GM18951 (cell line): ENCODE measurements around the gene TRIM50.

Source experiments
- POLR2A ChIP-seq: IDR thresholded peaks from 4 replicates; pipeline ENCODE4 v1.6.1; 2011; ENCODE audit warnings: mild to moderate bottlenecking; ENCODE audit not compliant: insufficient read length, insufficient read depth; ENCODE audit errors: extremely low read depth
- in situ Hi-C: fragments of 300-500 bp; cut with MboI; formaldehyde crosslinking; loops from one replicate; pipeline ENCODE4 v1.12.0; 2022; ENCODE audit warnings: low sequenced_read_pairs, mixed read lengths, inconsistent platforms; ENCODE audit not compliant: unreplicated experiment

TRIM50 gene

GRCh38 chr7:73358590-73359275 is 30.9 kb upstream of the TRIM50 start:
- in situ Hi-C loops = no loop called here
- TF ChIP-seq POLR2A = no peak

- in situ Hi-C loops = no loop called here
Measured at GRCh38 chr7:73356159-73356558, 28.3 kb upstream of the TRIM50 start.

GRCh38 chr7:73354821-73355220 is 26.9 kb upstream of the TRIM50 start:
- in situ Hi-C loops = no loop called here
- TF ChIP-seq POLR2A = no peak

More at GRCh38 chr7:73356159-73356558, 28.3 kb upstream of the TRIM50 start:
- TF ChIP-seq POLR2A = no peak

- TF ChIP-seq POLR2A = no peak
- in situ Hi-C loops = no loop called here
Measured at GRCh38 chr7:73354196-73354595, 26.3 kb upstream of the TRIM50 start.

GRCh38 chr7:73353243-73353642 is 25.4 kb upstream of the TRIM50 start:
- no peak for TF ChIP-seq POLR2A
- in situ Hi-C loops = no loop called here

- no peak for TF ChIP-seq POLR2A
- in situ Hi-C loops = no loop called here
Measured at GRCh38 chr7:73352784-73353183, 24.9 kb upstream of the TRIM50 start.

- TF ChIP-seq POLR2A = no peak
- in situ Hi-C loops = no loop called here
Measured at GRCh38 chr7:73351447-73352167, 23.7 kb upstream of the TRIM50 start.

GRCh38 chr7:73350306-73351068 is 22.6 kb upstream of the TRIM50 start:
- in situ Hi-C loops = no loop called here

GRCh38 chr7:73349763-73350162 is 21.9 kb upstream of the TRIM50 start:
- in situ Hi-C loops = no loop called here
- no peak for TF ChIP-seq POLR2A

More at GRCh38 chr7:73350306-73351068, 22.6 kb upstream of the TRIM50 start:
- TF ChIP-seq POLR2A = no peak

GRCh38 chr7:73345951-73346350 is 18.1 kb upstream of the TRIM50 start:
- in situ Hi-C loops = no loop called here
- TF ChIP-seq POLR2A = no peak

- no peak for TF ChIP-seq POLR2A
- in situ Hi-C loops = no loop called here
Measured at GRCh38 chr7:73345538-73345937, 17.7 kb upstream of the TRIM50 start.

- no peak for TF ChIP-seq POLR2A
Measured at GRCh38 chr7:73343671-73344380, 15.9 kb upstream of the TRIM50 start.

GRCh38 chr7:73342645-73343044 is 14.8 kb upstream of the TRIM50 start:
- no peak for TF ChIP-seq POLR2A
- in situ Hi-C loops = no loop called here

More at GRCh38 chr7:73343671-73344380, 15.9 kb upstream of the TRIM50 start:
- in situ Hi-C loops = no loop called here
